Sigmoid colon (tissue), 7 donors: Measurements from ENCODE around the gene TPRKB. TPM values are rescaled to one million over a fixed set of nuclear protein-coding genes. Genes with fewer than 3 reads are reported as not detected.
"Not testable (repeated sequence)": the region's sequence is repeated elsewhere in the genome, so short reads cannot be mapped to it uniquely, and the experiment has no call there.

Source experiments
- DNase-seq: peaks from one replicate; pipeline ENCODE4 v3.0.0-alpha.2; 2019
- H3K27ac ChIP-seq, 4 donors: fragments of 200-600 bp; sonication (generic); one replicate each; pipeline ENCODE4 v1.5.1; 2016 to 2019; ENCODE audit warnings: mild to moderate bottlenecking in 1 of 4
- H3K27me3 ChIP-seq, 3 donors: fragments of 200-600 bp; sonication (generic); one replicate each; pipeline ENCODE4 v1.5.1; 2019; ENCODE audit warnings: mild to moderate bottlenecking in 1 of 3
- H3K36me3 ChIP-seq, 4 donors: fragments of 200-600 bp; sonication (generic); one replicate each; pipeline ENCODE4 v1.5.1; 2016 to 2019
- H3K4me1 ChIP-seq, 4 donors: fragments of 200-600 bp; sonication (generic); one replicate each; pipeline ENCODE4 v1.5.1; 2017 to 2019
- H3K4me3 ChIP-seq, 4 donors: fragments of 200-600 bp; sonication (generic); one replicate each; pipeline ENCODE4 v1.5.1; 2017 to 2019; ENCODE audit warnings: mild to moderate bottlenecking in 2 of 4, moderate library complexity in 1 of 4
- H3K9me3 ChIP-seq, 4 donors: fragments of 200-600 bp in 3 of 4; sonication (generic) in 3 of 4; one replicate each; pipeline versions ENCODE4 v1.5.1 to v1.6.1; 2013 to 2019
- CTCF ChIP-seq, 4 experiments: fragments of 450-650 bp in 3 of 4; fragments of 200-600 bp in 1 of 4; IDR thresholded peaks; one replicate each; pipeline ENCODE4 v1.5.1; 2016 to 2019; ENCODE audit warnings: antibody characterized with exemption in 4 of 4, mild to moderate bottlenecking in 3 of 4, moderate library complexity in 2 of 4
- EP300 ChIP-seq, 4 donors: sonication (generic); formaldehyde crosslinking; IDR thresholded peaks; one replicate each; pipeline ENCODE4 v1.6.1; 2017; ENCODE audit warnings: antibody characterized with exemption in 4 of 4
- POLR2A ChIP-seq, 2 donors: fragments of 450-650 bp; IDR thresholded peaks; one replicate each; pipeline ENCODE4 v1.6.1; 2016; ENCODE audit warnings: antibody characterized with exemption in 2 of 2, mild to moderate bottlenecking in 2 of 2, moderate library complexity in 2 of 2
- POLR2AphosphoS5 ChIP-seq, 4 donors: sonication (generic); formaldehyde crosslinking; IDR thresholded peaks; one replicate each; pipeline ENCODE4 v1.6.1; 2017; ENCODE audit warnings: antibody characterized with exemption in 4 of 4
- WGBS, 2 donors: extraction: QIAGEN DNeasy Blood & Tissue Kit; methylation state at CpG; one replicate each; pipeline ENCODE4 v1.1.7; 2013; 5-methylcytosine and 5-hydroxymethylcytosine counted together
- intact Hi-C: fragments of 100-400 bp; cut with DNase I; formaldehyde crosslinking; loops from one replicate; pipeline ENCODE4 v1.15.1; 2023
- polyA plus RNA-seq, 3 donors: library from polyadenylated mRNA; stranded (reverse); fragments of 200-250 nt; gene quantifications; one replicate each; pipeline ENCODE4 v1.2.3, GENCODE V29; 2013
- total RNA-seq, 4 donors: library from RNA; depleted of rRNA; stranded (reverse); fragments of >200 nt; gene quantifications; one replicate each; pipeline ENCODE4 v1.1.0, GENCODE V29; 2016
- donor health status: healthy with polysubstance abuse.
- donor health status: Bipolar disorder and iron deficiency.
- donor health status: healthy.

Gene TPRKB
- total and polyA plus RNA-seq, 7 donors, result 19.0 to 86.2 (median 45.9) TPM

GRCh38 chr2:73697606-73698005 is 39.5 kb downstream of the TPRKB start:
- TF ChIP-seq EP300 (IDR thresholded peaks at IDR 0.05) (no peak), CTCF (IDR thresholded peaks at IDR 0.05) (no peak), POLR2AphosphoS5 (IDR thresholded peaks at IDR 0.05) (no peak), POLR2A (IDR thresholded peaks at IDR 0.05) (no peak)
- intact Hi-C loops, result no loop called here
- Histone ChIP-seq H3K27me3 (no peaks in the 10 kb centered on the region), H3K9me3 (no peaks in the 10 kb centered on the region), H3K27ac (no peak overlapping the region), H3K36me3 (no peaks in the 10 kb centered on the region), H3K4me1 (no peaks in the 10 kb centered on the region), H3K4me3 (no peak overlapping the region)
- DNase-seq, result no peak
- WGBS, 2 donors, result 56 to 70% methylated on average over 3 of the region's 3 CpGs

- H3K4me3 ChIP-seq, H3K9me3 ChIP-seq, H3K36me3 ChIP-seq, H3K27ac ChIP-seq, H3K4me1 ChIP-seq, DNase-seq, H3K27me3 ChIP-seq, intact Hi-C loops: not testable (repeated sequence)
- WGBS, 2 donors, result 21 to 82% methylated on average over 1 of the region's 1 CpG
These were observed 40.2 kb downstream of the TPRKB start for GRCh38 chr2:73696985-73697384.

- H3K27me3 ChIP-seq, H3K9me3 ChIP-seq, H3K4me3 ChIP-seq, H3K27ac ChIP-seq, DNase-seq, H3K4me1 ChIP-seq, H3K36me3 ChIP-seq, intact Hi-C loops: not testable (repeated sequence)
- WGBS, 2 donors, result 76 to 88% methylated on average over 3 of the region's 3 CpGs
These were observed 40.6 kb downstream of the TPRKB start for GRCh38 chr2:73696521-73696920.

- not testable (repeated sequence) for H3K36me3 ChIP-seq
- 26 to 57% methylated on average over 2 to 4 of the region's 4 CpGs for WGBS, 2 donors
These were observed 46.6 kb downstream of the TPRKB start for GRCh38 chr2:73690372-73691088.

GRCh38 chr2:73688494-73688893 is 48.7 kb downstream of the TPRKB start:
- H3K36me3 ChIP-seq, H3K4me3 ChIP-seq, H3K27ac ChIP-seq, intact Hi-C loops, DNase-seq, H3K27me3 ChIP-seq, H3K9me3 ChIP-seq, H3K4me1 ChIP-seq: not testable (repeated sequence)
- 93 to 97% methylated on average over 5 of the region's 5 CpGs for WGBS, 2 donors

More at GRCh38 chr2:73690372-73691088, 46.6 kb downstream of the TPRKB start:
- H3K27me3 ChIP-seq, H3K27ac ChIP-seq, H3K4me3 ChIP-seq, DNase-seq, intact Hi-C loops, H3K9me3 ChIP-seq, H3K4me1 ChIP-seq: not testable (repeated sequence)
- TF ChIP-seq CTCF (IDR thresholded peaks at IDR 0.05), result peak in 1 of 4 experiments; percentile 27

GRCh38 chr2:73685764-73686438 is 51.2 kb downstream of the TPRKB start:
- intact Hi-C loops, result no loop called here
- no peak for DNase-seq
- H3K4me3 ChIP-seq, result no peak overlapping the region
- no peaks in the 10 kb centered on the region for H3K27me3 ChIP-seq
- H3K9me3 ChIP-seq, result no peaks in the 10 kb centered on the region
- TF ChIP-seq POLR2A (IDR thresholded peaks at IDR 0.05) (no peak), EP300 (IDR thresholded peaks at IDR 0.05) (no peak), POLR2AphosphoS5 (IDR thresholded peaks at IDR 0.05) (no peak), CTCF (IDR thresholded peaks at IDR 0.05) (no peak)
- 40 to 77% methylated on average over 4 of the region's 4 CpGs for WGBS, 2 donors
- no peaks in the 10 kb centered on the region for H3K36me3 ChIP-seq
- no peaks in the 10 kb centered on the region for H3K4me1 ChIP-seq
- no peak overlapping the region for H3K27ac ChIP-seq

- H3K4me3 ChIP-seq, H3K4me1 ChIP-seq, DNase-seq, intact Hi-C loops, H3K27ac ChIP-seq, H3K9me3 ChIP-seq, H3K36me3 ChIP-seq, H3K27me3 ChIP-seq: not testable (repeated sequence)
- WGBS, 2 donors, result 35 to 63% methylated on average over 9 of the region's 9 CpGs
These were observed 52.2 kb downstream of the TPRKB start for GRCh38 chr2:73684905-73685304.

- H3K4me3 ChIP-seq, H3K9me3 ChIP-seq, H3K36me3 ChIP-seq, H3K27me3 ChIP-seq, DNase-seq, H3K27ac ChIP-seq, H3K4me1 ChIP-seq, intact Hi-C loops: not testable (repeated sequence)
- 86 to 90% methylated on average over 1 of the region's 1 CpG for WGBS, 2 donors
These were observed 52.8 kb downstream of the TPRKB start for GRCh38 chr2:73684325-73684724.
